ENCODE data around the gene ATF6.

The ATF6 gene

GRCh38 chr1:161910604-161911003 lies 144.5 kb downstream of the ATF6 start:
- Mint-ChIP-seq H3K27me3 (no peaks in the 10 kb centered on the region), H3K27ac (peak overlapping the region; percentile 47), H3K4me1 (peaks cover 44% of the 10 kb centered on the region), H3K4me3 (no peak overlapping the region), H3K9me3 (no peaks in the 10 kb centered on the region), H3K36me3 (peaks cover 9% of the 10 kb centered on the region)

DNA sequence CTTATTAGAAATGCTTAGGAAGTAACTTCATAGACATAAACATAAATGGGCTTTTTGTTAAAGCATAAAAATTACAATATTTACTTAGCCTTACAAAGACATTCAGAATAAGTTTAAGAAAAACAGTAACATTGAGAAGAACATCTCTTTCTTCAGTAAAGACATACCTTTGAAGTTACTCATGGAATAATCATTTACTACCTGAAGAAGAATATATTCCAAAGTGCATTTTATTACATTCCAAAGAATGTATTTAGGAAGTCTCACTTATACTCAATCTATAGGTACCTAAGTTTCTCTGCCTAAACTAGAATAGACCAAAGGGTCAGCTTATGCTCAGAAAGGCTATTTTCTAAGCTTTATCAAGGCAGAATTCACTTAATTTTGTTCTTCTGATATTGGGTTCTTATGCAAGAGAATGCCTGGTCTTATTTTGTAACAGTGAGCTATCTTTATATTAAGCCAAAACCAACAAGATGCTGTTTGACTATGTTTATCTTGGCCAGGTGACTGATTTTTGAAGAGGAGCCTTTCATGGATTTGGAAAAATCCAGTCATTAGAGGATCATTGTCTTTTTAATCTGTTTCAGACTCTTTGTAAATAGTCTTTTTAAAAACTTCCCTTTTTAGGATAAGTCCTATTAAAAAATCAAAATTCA lies 147.5 kb downstream of the ATF6 start:
- Mint-ChIP-seq H3K4me1 (peaks cover 34% of the 10 kb centered on the region), H3K9me3 (no peaks in the 10 kb centered on the region), H3K4me3 (no peak overlapping the region), H3K36me3 (peaks cover 9% of the 10 kb centered on the region), H3K27ac (no peak overlapping the region), H3K27me3 (no peaks in the 10 kb centered on the region)

GRCh38 chr1:161914595-161914994 lies 148.5 kb downstream of the ATF6 start:
- Mint-ChIP-seq H3K36me3 (peaks cover 11% of the 10 kb centered on the region), H3K4me3 (no peak overlapping the region), H3K27me3 (no peaks in the 10 kb centered on the region), H3K27ac (no peak overlapping the region), H3K9me3 (no peaks in the 10 kb centered on the region), H3K4me1 (peaks cover 41% of the 10 kb centered on the region)

DNA sequence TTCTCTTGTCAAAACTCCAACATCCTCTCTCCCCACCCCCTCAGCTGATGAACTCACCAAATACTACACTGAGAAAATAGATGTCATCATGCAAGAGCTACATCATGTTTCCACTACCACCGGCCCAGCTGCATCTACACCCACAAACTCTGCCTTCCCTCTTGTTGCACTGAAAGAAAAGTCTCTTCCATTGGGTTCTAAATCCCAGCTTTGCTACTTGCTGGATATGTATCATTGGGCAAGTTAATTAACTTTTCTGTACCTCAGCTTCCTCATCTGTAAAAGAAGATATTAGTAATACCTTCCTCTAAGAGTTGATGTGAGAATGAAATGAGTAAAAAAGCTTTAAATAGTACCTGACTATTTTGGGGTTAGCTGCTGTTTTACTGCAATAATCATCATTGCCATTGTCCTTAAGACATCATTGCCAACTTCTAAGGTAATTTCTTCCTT lies 149.0 kb downstream of the ATF6 start:
- no peak overlapping the region for H3K4me3 Mint-ChIP-seq
- H3K9me3 Mint-ChIP-seq = no peaks in the 10 kb centered on the region
- no peak overlapping the region for H3K27ac Mint-ChIP-seq
- peaks cover 12% of the 10 kb centered on the region for H3K36me3 Mint-ChIP-seq
- no peaks in the 10 kb centered on the region for H3K27me3 Mint-ChIP-seq
- H3K4me1 Mint-ChIP-seq = peaks cover 39% of the 10 kb centered on the region

GRCh38 chr1:161915978-161916377 lies 149.9 kb downstream of the ATF6 start:
- Mint-ChIP-seq H3K4me1 (peaks cover 36% of the 10 kb centered on the region), H3K27me3 (no peaks in the 10 kb centered on the region), H3K36me3 (peaks cover 11% of the 10 kb centered on the region), H3K4me3 (no peak overlapping the region), H3K27ac (no peak overlapping the region), H3K9me3 (peaks cover 2% of the 10 kb centered on the region)

DNA sequence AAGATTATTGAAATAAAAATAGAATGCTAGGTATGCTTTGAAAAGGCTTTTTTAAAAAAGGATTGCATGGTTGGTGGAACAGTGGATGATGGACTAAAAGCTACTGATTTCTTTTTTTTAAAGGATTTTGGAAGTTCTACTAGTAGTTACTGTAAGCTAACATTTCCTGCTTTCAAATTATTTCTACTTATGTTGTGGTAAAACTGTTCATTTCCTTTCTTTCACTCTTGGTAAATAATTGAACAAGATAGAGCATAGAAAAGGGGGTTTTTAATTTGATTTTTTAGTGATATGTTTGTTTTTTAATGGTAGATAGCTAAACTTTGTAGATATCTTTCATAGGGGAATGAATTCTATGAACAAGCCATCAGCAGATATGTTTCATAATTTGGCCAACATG lies 153.1 kb downstream of the ATF6 start:
- H3K4me3 Mint-ChIP-seq = peak overlapping the region; percentile 67
- H3K27me3 Mint-ChIP-seq = no peaks in the 10 kb centered on the region
- peaks cover 31% of the 10 kb centered on the region for H3K36me3 Mint-ChIP-seq
- H3K9me3 Mint-ChIP-seq = peaks cover 17% of the 10 kb centered on the region
- peak overlapping the region; percentile 92 for H3K27ac Mint-ChIP-seq
- peaks cover 53% of the 10 kb centered on the region for H3K4me1 Mint-ChIP-seq

- no peak overlapping the region for H3K4me3 Mint-ChIP-seq
- H3K27me3 Mint-ChIP-seq = no peaks in the 10 kb centered on the region
- peaks cover 26% of the 10 kb centered on the region for H3K9me3 Mint-ChIP-seq
- H3K4me1 Mint-ChIP-seq = peaks cover 61% of the 10 kb centered on the region
- H3K27ac Mint-ChIP-seq = no peak overlapping the region
- H3K36me3 Mint-ChIP-seq = peaks cover 41% of the 10 kb centered on the region
Observed at GRCh38 chr1:161921491-161921890, 155.4 kb downstream of the ATF6 start.

- Mint-ChIP-seq H3K4me1 (peaks cover 66% of the 10 kb centered on the region), H3K36me3 (peaks cover 43% of the 10 kb centered on the region), H3K27me3 (no peaks in the 10 kb centered on the region), H3K27ac (no peak overlapping the region), H3K4me3 (no peak overlapping the region), H3K9me3 (peaks cover 26% of the 10 kb centered on the region)
Observed at GRCh38 chr1:161921990-161922389, 155.9 kb downstream of the ATF6 start.

GRCh38 chr1:161928056-161928455 lies 161.9 kb downstream of the ATF6 start:
- Mint-ChIP-seq H3K9me3 (peaks cover 21% of the 10 kb centered on the region), H3K27me3 (no peaks in the 10 kb centered on the region), H3K36me3 (peaks cover 39% of the 10 kb centered on the region), H3K4me1 (peaks cover 73% of the 10 kb centered on the region), H3K27ac (no peak overlapping the region), H3K4me3 (no peak overlapping the region)

GRCh38 chr1:161929137-161929536 lies 163.0 kb downstream of the ATF6 start:
- Mint-ChIP-seq H3K4me3 (no peak overlapping the region), H3K36me3 (peaks cover 34% of the 10 kb centered on the region), H3K27ac (peak overlapping the region; percentile 46), H3K27me3 (no peaks in the 10 kb centered on the region), H3K9me3 (peaks cover 17% of the 10 kb centered on the region), H3K4me1 (peaks cover 75% of the 10 kb centered on the region)

DNA sequence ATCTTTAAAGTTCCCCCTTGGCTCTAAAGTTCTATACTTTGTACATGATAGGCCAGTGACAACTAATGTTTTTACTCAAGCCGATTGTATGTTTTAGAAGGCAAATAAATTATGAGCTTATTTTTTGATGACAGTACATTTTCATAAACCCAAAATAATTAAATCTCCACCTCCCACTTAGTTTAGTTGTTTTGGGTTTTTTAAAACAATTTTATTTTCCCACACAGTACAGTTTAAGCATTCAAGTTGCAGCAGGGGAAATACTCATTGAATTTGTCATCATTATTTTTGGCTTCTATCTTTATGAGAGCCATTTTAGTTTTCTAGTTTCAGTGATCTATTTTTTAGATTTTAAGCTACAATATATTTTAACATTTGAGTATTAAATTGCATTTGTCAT lies 163.9 kb downstream of the ATF6 start:
- Mint-ChIP-seq H3K36me3 (peaks cover 33% of the 10 kb centered on the region), H3K27ac (no peak overlapping the region), H3K4me1 (peaks cover 83% of the 10 kb centered on the region)

DNA sequence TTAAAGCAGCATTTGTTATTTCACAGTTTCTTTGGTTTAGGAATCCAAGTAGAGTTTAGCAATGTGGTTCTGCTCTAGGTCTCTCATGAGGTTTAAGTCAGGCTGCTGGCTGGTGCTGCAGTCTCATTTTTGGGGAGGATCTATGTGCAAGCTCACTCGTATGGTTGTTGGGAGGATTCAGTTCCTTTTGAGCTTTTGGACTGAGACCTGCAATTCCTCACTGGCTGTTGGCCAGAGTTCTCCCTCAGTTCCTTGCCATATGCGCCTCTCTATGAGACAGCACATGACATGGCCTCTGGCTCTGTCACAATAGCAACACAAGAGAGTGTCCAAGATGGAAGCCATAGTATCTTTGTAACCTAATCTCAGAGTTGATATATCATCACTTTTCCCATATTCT lies 166.5 kb downstream of the ATF6 start:
- peaks cover 8% of the 10 kb centered on the region for H3K9me3 Mint-ChIP-seq
- peak overlapping the region; percentile 95 for H3K27ac Mint-ChIP-seq
- H3K4me3 Mint-ChIP-seq = no peak overlapping the region
- peaks cover 83% of the 10 kb centered on the region for H3K4me1 Mint-ChIP-seq
- H3K27me3 Mint-ChIP-seq = no peaks in the 10 kb centered on the region
- peaks cover 24% of the 10 kb centered on the region for H3K36me3 Mint-ChIP-seq

More for the DNA sequence above, 163.9 kb downstream of the ATF6 start:
- no peaks in the 10 kb centered on the region for H3K27me3 Mint-ChIP-seq
- peaks cover 17% of the 10 kb centered on the region for H3K9me3 Mint-ChIP-seq
- H3K4me3 Mint-ChIP-seq = no peak overlapping the region

- H3K27me3 Mint-ChIP-seq = no peaks in the 10 kb centered on the region
- peaks cover 76% of the 10 kb centered on the region for H3K4me1 Mint-ChIP-seq
- H3K27ac Mint-ChIP-seq = peak overlapping the region; percentile 93
- peaks cover 8% of the 10 kb centered on the region for H3K9me3 Mint-ChIP-seq
- peaks cover 21% of the 10 kb centered on the region for H3K36me3 Mint-ChIP-seq
- peak overlapping the region; percentile 68 for H3K4me3 Mint-ChIP-seq
Observed at GRCh38 chr1:161933592-161934588, 167.8 kb downstream of the ATF6 start.

GRCh38 chr1:161935264-161935663 lies 169.1 kb downstream of the ATF6 start:
- H3K27ac Mint-ChIP-seq = peak overlapping the region; percentile 93
- H3K36me3 Mint-ChIP-seq = peaks cover 14% of the 10 kb centered on the region
- H3K27me3 Mint-ChIP-seq = no peaks in the 10 kb centered on the region
- peaks cover 62% of the 10 kb centered on the region for H3K4me1 Mint-ChIP-seq
- no peak overlapping the region for H3K4me3 Mint-ChIP-seq
- H3K9me3 Mint-ChIP-seq = peaks cover 8% of the 10 kb centered on the region

GRCh38 chr1:161936786-161937185 lies 170.7 kb downstream of the ATF6 start:
- H3K4me1 Mint-ChIP-seq = peaks cover 59% of the 10 kb centered on the region
- no peaks in the 10 kb centered on the region for H3K27me3 Mint-ChIP-seq
- peaks cover 8% of the 10 kb centered on the region for H3K9me3 Mint-ChIP-seq
- peaks cover 12% of the 10 kb centered on the region for H3K36me3 Mint-ChIP-seq
- peak overlapping the region; percentile 32 for H3K27ac Mint-ChIP-seq
- H3K4me3 Mint-ChIP-seq = no peak overlapping the region
